Mucosa of stomach (tissue), 1 donor: Measurements from ENCODE around the gene DPH2.

Source experiments
- H3K27me3 ChIP-seq: one replicate; pipeline ENCODE4 v1.7.0; 2013; ENCODE audit warnings: mild to moderate bottlenecking, low read length; ENCODE audit not compliant: control insufficient read depth, insufficient read depth
- H3K36me3 ChIP-seq: one replicate; pipeline ENCODE4 v1.7.0; 2013; ENCODE audit warnings: low read length; ENCODE audit not compliant: control insufficient read depth, insufficient read depth
- H3K4me1 ChIP-seq: one replicate; pipeline ENCODE4 v1.7.0; 2013; ENCODE audit warnings: mild to moderate bottlenecking, low read length; ENCODE audit not compliant: control insufficient read depth, insufficient read depth
- H3K4me3 ChIP-seq: one replicate; pipeline ENCODE4 v1.7.0; 2013; ENCODE audit warnings: low read length
- H3K9ac ChIP-seq: one replicate; pipeline ENCODE4 v1.7.0; 2013; ENCODE audit warnings: mild to moderate bottlenecking, low read length, moderate library complexity
- H3K9me3 ChIP-seq: one replicate; pipeline ENCODE4 v1.7.0; 2013; ENCODE audit warnings: mild to moderate bottlenecking, low read length, moderate library complexity; ENCODE audit not compliant: control insufficient read depth
- donor health status: Pancreatic carcinoma.

Gene DPH2

GRCh38 chr1:43947061-43947873 is 22.5 kb upstream of the DPH2 start:
- no peaks in the 10 kb centered on the region for H3K27me3 ChIP-seq
- peaks cover 12% of the 10 kb centered on the region for H3K4me1 ChIP-seq
- peak overlapping the region; percentile 53 for H3K4me3 ChIP-seq
- no peaks in the 10 kb centered on the region for H3K36me3 ChIP-seq
- no peaks in the 10 kb centered on the region for H3K9me3 ChIP-seq
- H3K9ac ChIP-seq: peak overlapping the region; percentile 89

DNA sequence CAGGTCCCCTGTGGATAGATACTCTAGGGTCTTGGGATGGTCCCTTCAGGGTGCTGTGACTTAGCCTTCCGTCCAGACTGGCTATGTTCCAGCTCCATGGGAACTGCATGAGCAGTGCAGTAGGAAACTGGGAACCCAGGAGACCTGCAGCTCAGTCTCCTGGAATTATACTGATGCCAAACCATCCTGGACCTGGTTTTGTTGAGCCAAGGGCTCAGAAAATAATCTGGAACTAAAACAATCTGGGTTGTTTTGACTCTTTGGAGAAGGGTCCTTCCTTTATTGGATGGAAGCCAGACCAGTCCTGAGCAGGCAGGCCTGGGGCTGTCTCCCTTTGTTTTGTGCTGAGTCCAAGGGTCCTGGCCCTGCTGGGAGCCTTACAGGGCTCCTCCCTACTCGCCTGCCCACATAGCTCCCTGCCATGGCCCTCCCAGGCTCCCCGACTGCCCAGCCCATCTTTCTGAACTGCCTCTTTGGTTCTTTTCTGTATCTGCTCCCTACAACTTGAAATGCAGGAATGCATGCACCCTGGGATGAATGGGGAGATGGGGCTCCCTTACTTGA is 21.9 kb upstream of the DPH2 start:
- peak overlapping the region; percentile 89 for H3K9ac ChIP-seq
- H3K36me3 ChIP-seq: no peaks in the 10 kb centered on the region
- peaks cover 12% of the 10 kb centered on the region for H3K4me1 ChIP-seq
- H3K27me3 ChIP-seq: no peaks in the 10 kb centered on the region
- no peaks in the 10 kb centered on the region for H3K9me3 ChIP-seq
- peak overlapping the region; percentile 53 for H3K4me3 ChIP-seq

DNA sequence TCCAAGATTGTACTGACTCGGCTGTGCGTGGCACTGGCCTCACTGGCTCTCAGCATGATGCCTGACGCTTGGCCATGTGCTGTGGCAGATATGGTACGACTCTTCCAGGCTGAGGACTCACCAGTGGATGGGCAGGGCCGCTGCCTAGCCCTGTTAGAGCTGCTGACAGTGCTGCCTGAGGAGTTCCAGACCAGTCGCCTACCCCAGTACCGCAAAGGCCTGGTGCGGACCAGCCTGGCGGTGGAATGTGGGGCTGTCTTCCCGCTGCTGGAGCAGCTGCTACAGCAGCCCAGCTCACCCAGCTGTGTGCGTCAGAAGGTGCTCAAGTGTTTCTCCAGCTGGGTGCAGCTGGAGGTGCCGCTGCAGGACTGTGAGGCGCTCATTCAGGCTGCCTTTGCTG is 20.1 kb upstream of the DPH2 start:
- H3K4me1 ChIP-seq: peaks cover 12% of the 10 kb centered on the region
- no peaks in the 10 kb centered on the region for H3K9me3 ChIP-seq
- no peak overlapping the region for H3K4me3 ChIP-seq
- no peaks in the 10 kb centered on the region for H3K36me3 ChIP-seq
- H3K27me3 ChIP-seq: no peaks in the 10 kb centered on the region
- H3K9ac ChIP-seq: no peak overlapping the region

DNA sequence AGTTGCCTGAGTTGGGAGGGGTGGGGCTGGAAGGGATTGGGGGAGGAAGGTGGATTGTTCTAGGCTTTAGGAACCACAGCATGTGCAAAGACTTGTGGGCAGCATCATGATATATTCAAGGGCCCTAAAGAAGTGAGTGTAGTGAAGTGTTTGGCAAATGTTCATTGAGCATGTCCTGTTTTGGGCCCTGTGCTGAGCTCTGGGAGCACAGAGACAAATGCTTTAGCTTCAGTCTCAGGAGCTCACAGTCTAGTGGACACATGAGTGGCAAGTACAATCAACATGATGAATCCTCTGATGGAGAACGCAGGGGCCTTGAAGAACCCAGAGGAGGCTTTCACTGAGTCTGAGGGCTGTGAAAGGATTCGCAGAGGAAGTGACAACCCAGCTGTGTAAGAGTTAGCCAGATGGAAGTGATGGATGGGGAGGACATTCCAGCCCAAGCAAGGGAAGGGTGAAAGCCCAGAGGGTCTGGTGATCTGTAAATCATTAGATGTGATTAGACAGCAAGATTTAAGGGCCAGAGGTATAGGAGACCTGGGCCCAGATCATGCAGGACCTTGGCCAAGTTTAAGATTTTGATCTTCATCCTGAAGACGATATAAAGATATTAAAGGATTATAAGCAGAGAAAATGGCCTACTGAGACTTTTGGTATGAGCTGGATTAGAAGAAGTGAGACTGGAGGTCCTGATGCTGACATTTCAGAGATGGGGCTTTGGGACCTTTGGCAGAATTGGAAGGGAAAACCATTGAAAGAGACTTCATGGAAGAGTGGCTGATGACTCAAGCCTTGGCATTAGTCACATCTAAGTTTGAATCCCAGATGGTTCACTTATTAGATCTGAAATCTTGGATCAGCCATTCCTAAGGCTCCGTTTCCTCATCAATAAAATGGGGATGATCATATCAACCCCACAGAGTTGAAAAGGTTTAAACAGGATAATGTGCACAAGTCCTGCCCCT is 18.5 kb upstream of the DPH2 start:
- Histone ChIP-seq H3K4me1 (peaks cover 12% of the 10 kb centered on the region), H3K9me3 (no peaks in the 10 kb centered on the region), H3K27me3 (no peaks in the 10 kb centered on the region), H3K36me3 (no peaks in the 10 kb centered on the region), H3K9ac (no peak overlapping the region), H3K4me3 (no peak overlapping the region)

DNA sequence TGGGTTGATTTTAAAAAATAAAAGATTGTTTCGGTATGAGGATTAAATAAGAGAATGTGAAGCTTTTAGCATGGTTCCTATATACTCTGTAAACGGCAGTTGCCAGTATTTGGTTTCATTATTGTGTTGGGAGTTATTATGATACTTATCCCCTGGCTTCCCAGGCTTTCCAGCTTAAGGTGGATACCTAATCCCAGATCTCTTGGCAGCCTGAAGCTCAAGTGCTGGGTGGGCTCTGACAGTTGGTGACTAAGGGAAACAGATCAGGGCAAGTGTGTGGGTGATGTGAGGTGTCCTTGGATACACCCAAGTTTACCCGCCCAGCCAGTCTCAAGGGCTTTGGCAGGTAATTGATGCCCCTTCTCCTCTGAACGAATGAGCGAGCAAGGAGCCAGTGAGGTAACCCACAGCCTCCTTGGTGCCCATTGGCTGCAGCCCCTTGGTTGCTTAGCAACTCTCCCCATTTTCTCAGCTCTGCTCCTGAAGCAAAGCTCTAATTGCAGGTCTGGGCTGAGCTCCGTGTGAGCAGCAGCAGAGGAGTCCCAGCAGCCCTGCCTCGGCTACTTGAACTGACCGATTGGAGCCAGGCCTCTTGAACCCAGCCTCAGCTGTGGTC is 17.0 kb upstream of the DPH2 start:
- Histone ChIP-seq H3K4me1 (peaks cover 6% of the 10 kb centered on the region), H3K4me3 (no peak overlapping the region), H3K27me3 (no peaks in the 10 kb centered on the region), H3K9ac (no peak overlapping the region), H3K36me3 (no peaks in the 10 kb centered on the region), H3K9me3 (no peaks in the 10 kb centered on the region)

DNA sequence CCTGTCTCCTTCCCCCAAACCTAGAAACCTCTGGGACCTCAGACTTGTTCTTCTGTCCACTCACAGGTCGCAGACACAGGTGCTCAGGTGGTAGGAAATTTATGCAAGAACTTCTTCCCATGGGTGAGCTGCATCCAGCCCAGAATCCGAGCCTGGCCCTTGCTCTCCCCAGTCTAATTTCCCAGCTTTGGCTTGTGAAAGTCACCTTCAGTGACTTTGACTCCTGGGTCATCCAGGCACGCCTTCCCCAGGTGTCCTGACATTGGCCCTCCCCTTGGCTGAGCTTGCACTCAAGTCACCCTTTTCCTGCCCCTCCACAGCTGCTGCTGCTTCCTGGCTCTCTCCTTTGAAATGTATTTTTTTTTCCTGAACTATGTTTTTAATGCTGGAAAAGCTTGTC is 16.4 kb upstream of the DPH2 start:
- no peaks in the 10 kb centered on the region for H3K27me3 ChIP-seq
- H3K9ac ChIP-seq: no peak overlapping the region
- H3K9me3 ChIP-seq: no peaks in the 10 kb centered on the region
- H3K4me3 ChIP-seq: no peak overlapping the region
- H3K4me1 ChIP-seq: peaks cover under 1% of the 10 kb centered on the region
- H3K36me3 ChIP-seq: no peaks in the 10 kb centered on the region

DNA sequence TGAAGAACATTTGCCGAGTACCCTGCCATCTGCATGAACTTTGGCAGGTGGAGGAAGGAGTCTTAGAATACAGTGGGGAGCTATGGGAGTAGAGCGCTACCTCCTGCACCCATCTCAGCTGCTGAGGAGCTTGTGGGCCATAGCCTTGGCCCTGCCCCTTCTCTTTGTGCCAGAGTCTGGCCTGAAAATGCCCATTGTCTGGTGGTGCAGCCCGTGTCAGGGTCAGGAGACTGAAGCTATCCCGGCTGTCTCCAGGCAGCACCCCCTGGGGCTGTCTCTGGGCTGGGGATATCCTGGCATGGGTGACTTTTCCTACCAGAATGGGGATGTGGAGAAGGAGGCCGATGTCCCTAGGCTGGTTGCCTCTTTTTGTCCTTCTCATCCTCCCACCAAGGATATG is 15.8 kb upstream of the DPH2 start:
- H3K9ac ChIP-seq: no peak overlapping the region
- H3K4me1 ChIP-seq: no peaks in the 10 kb centered on the region
- H3K36me3 ChIP-seq: no peaks in the 10 kb centered on the region

GRCh38 chr1:43956234-43956633 is 13.6 kb upstream of the DPH2 start:
- Histone ChIP-seq H3K36me3 (no peaks in the 10 kb centered on the region), H3K4me3 (no peak overlapping the region), H3K9me3 (no peaks in the 10 kb centered on the region), H3K27me3 (no peaks in the 10 kb centered on the region), H3K9ac (no peak overlapping the region), H3K4me1 (no peaks in the 10 kb centered on the region)

More for the DNA sequence above, 15.8 kb upstream of the DPH2 start:
- Histone ChIP-seq H3K9me3 (no peaks in the 10 kb centered on the region), H3K27me3 (no peaks in the 10 kb centered on the region), H3K4me3 (no peak overlapping the region)

DNA sequence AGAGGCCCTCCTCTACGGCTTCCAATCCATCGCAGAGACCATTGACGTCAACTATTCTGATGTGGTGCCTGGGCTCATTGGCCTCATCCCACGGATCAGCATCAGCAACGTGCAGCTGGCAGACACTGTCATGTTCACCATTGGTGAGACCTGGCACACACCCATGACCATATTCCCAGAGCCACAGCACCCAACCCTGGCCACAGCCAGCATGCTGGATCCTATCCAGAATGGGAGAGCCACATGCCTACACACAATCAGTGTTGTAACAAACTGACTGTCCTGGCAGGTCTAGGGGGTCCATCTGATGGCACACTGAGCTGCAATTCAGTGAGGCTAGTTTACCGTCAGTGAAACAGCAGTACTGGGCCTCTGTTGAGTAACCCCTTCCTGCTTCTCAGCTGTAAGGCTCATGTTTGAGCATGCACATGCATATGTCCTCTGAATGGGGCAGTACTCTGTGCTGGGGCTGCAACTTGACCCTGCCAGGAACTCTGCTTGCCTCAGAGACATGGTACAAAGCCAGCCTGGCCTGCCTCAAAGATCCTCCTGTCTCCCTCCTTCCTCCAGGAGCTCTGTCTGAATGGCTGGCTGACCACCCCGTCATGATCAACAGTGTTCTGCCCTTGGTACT is 12.3 kb upstream of the DPH2 start:
- no peaks in the 10 kb centered on the region for H3K36me3 ChIP-seq
- H3K4me3 ChIP-seq: no peak overlapping the region
- no peaks in the 10 kb centered on the region for H3K4me1 ChIP-seq
- H3K9ac ChIP-seq: no peak overlapping the region
- no peaks in the 10 kb centered on the region for H3K27me3 ChIP-seq
- no peaks in the 10 kb centered on the region for H3K9me3 ChIP-seq

DNA sequence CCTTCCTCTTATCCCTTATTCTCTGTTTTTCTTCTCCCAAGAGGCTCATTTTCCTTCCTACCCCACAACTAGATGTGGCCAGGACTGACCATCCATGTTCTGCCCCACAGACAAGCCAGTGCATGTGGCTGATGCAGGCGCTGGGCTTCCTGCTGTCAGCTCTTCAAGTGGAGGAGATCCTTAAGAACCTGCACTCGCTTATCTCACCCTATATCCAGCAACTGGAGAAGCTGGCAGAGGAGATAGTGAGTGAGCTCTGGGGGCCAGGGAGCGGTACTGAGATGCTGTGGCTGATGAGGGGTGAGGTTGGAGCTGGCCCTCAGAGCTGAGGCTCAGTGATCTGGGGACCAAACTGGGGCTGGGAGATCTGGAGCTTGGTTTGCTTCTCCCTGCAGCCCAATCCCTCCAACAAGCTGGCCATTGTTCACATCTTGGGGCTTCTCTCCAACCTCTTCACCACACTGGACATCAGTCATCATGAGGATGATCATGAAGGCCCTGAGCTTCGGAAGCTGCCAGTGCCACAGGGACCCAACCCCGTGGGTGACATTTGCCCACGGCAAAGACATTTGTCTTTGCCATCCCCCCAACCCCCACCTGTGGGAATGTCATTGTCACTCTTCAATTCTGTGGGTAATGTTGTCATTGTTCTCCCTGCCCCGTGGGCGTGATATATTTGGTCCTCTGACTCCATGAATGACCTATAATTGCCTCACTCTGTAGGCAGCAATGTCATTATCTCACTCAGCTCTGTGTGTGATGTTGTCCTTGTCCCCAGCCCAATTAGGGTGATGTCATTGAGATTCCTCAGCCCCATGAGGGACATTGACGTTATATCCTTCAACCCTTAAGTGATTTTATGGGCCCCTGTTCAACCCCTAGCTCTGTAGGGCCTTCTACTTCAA is 11.2 kb upstream of the DPH2 start:
- no peaks in the 10 kb centered on the region for H3K36me3 ChIP-seq

GRCh38 chr1:43960798-43961197 is 9.0 kb upstream of the DPH2 start:
- Histone ChIP-seq H3K4me3 (no peak overlapping the region), H3K36me3 (no peaks in the 10 kb centered on the region), H3K9ac (no peak overlapping the region), H3K27me3 (no peaks in the 10 kb centered on the region), H3K9me3 (no peaks in the 10 kb centered on the region), H3K4me1 (no peaks in the 10 kb centered on the region)

More for the DNA sequence above, 11.2 kb upstream of the DPH2 start:
- Histone ChIP-seq H3K4me3 (no peak overlapping the region), H3K9me3 (no peaks in the 10 kb centered on the region), H3K27me3 (no peaks in the 10 kb centered on the region), H3K9ac (no peak overlapping the region), H3K4me1 (no peaks in the 10 kb centered on the region)
